Activated CD4-positive, alpha-beta T cell treated with anti-CD3 and anti-CD28 coated beads, Interleukin-2, amount 10 ng/mL, durations not matched to agents 24 days and 14 days (primary cell): ENCODE results near the gene CCDC102B. TPM values are rescaled to one million over a fixed set of nuclear protein-coding genes. Genes with fewer than 3 reads are reported as not detected.
"Not testable (repeated sequence)": the region's sequence is repeated elsewhere in the genome, so short reads cannot be mapped to it uniquely, and the experiment has no call there.

Experiments used
- DNase-seq: peaks from one replicate; pipeline ENCODE4 v3.0.0; 2022
- H3K27ac Mint-ChIP-seq: one replicate; pipeline ENCODE4 v1.8.0; 2022; ENCODE audit warnings: mild to moderate bottlenecking, mixed read lengths
- H3K27me3 Mint-ChIP-seq: one replicate; pipeline ENCODE4 v1.8.0; 2022; ENCODE audit warnings: mixed read lengths
- H3K36me3 Mint-ChIP-seq: one replicate; pipeline ENCODE4 v1.8.0; 2022; ENCODE audit warnings: low read depth, mild to moderate bottlenecking, mixed read lengths
- H3K4me1 Mint-ChIP-seq: one replicate; pipeline ENCODE4 v1.8.0; 2021; ENCODE audit warnings: mixed read lengths
- H3K4me3 Mint-ChIP-seq: one replicate; pipeline ENCODE4 v1.8.0; 2022; ENCODE audit warnings: mild to moderate bottlenecking, moderate library complexity, mixed read lengths
- H3K9me3 Mint-ChIP-seq: one replicate; pipeline ENCODE4 v1.8.0; 2021; ENCODE audit warnings: mixed read lengths
- intact Hi-C: fragments of 100-400 bp; cut with micrococcal nuclease; formaldehyde crosslinking; loops from one replicate; pipeline ENCODE4 v1.15.1; 2023
- total RNA-seq: library from RNA; stranded (reverse); gene quantifications from 2 replicates; pipeline ENCODE4 v1.2.3, GENCODE V29; 2022

Gene CCDC102B
- total RNA-seq, 1 donor from 2014 or later: 0.58 TPM

DNA sequence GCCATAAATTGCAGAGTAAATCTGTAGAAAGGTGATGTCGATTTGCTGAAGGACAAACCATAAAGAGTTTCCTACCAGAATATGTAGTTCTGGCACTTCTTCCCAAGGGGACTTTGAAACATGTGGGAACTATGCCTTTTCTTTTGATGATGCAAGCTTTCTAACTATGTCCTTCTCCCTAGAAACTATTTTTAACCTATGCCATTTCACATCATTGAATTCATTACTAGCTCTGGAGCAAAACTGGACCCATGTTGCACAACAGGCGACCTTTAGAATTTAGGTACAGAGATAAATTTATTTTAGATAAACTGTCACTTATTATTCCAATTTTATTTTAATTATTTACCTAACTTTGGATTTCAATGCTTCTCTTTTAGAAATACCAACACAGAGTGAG is 186.5 kb downstream of the CCDC102B start:
- H3K9me3 Mint-ChIP-seq: no peaks in the 10 kb centered on the region
- no peak overlapping the region for H3K4me3 Mint-ChIP-seq
- no peak for DNase-seq
- intact Hi-C loops: no loop called here
- no peak overlapping the region for H3K27ac Mint-ChIP-seq
- H3K4me1 Mint-ChIP-seq: no peaks in the 10 kb centered on the region
- H3K36me3 Mint-ChIP-seq: no peaks in the 10 kb centered on the region
- no peaks in the 10 kb centered on the region for H3K27me3 Mint-ChIP-seq

DNA sequence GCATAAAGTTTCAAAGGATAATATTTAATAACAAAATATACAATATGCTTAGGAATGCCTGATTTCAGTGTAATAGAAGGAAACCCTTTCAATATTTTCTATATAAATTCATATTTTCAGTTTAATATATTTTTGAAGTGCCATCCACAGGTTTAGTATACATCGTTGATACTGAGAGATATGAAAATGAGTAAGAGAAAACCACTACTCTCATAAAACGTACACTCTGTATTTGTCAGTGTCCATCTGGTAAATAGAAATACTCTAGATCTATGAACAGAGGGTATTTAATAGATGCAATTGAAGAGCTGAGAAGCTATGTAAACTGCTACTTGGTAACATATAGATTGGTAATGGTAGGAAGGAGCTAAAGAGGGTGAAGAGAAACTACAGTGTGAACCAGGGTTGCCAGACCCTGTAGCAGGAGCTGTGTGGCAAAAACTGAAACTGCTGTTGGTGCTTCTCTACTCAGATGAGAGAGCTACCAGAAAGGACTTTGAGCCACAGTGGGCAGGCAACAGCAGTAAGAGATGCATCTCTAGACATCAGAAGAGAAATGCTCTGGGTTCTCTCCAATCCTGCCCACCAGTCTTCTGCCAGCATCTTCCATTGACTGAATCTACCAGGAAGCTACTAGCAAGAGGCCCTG is 187.4 kb downstream of the CCDC102B start:
- Mint-ChIP-seq H3K9me3 (no peaks in the 10 kb centered on the region), H3K27ac (no peak overlapping the region), H3K4me1 (no peaks in the 10 kb centered on the region), H3K4me3 (no peak overlapping the region), H3K27me3 (no peaks in the 10 kb centered on the region), H3K36me3 (no peaks in the 10 kb centered on the region)
- no peak for DNase-seq
- intact Hi-C loops: no loop called here

DNA sequence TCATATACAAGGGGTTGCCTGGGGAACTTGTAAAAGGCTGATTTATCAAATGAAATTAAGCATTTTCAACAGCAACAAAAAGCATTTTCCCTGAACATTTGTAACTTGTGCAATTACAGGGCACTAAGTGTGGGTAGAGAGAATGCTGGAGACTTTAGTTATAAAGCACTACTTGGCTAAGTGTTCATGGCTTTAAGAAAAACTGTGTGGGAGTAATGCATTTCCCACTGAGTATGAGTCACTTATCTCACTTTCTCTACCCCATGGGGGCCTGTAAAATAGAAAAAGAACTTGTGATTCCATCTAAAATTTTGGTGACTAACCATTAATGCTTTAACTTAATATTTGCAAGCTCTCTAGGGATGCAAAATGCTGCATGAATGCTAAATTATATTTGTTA is 193.4 kb downstream of the CCDC102B start:
- H3K4me1 Mint-ChIP-seq: no peaks in the 10 kb centered on the region
- no peaks in the 10 kb centered on the region for H3K27me3 Mint-ChIP-seq
- H3K9me3 Mint-ChIP-seq: no peaks in the 10 kb centered on the region
- H3K36me3 Mint-ChIP-seq: no peaks in the 10 kb centered on the region
- no peak overlapping the region for H3K4me3 Mint-ChIP-seq
- no peak overlapping the region for H3K27ac Mint-ChIP-seq
- intact Hi-C loops: no loop called here
- no peak for DNase-seq

DNA sequence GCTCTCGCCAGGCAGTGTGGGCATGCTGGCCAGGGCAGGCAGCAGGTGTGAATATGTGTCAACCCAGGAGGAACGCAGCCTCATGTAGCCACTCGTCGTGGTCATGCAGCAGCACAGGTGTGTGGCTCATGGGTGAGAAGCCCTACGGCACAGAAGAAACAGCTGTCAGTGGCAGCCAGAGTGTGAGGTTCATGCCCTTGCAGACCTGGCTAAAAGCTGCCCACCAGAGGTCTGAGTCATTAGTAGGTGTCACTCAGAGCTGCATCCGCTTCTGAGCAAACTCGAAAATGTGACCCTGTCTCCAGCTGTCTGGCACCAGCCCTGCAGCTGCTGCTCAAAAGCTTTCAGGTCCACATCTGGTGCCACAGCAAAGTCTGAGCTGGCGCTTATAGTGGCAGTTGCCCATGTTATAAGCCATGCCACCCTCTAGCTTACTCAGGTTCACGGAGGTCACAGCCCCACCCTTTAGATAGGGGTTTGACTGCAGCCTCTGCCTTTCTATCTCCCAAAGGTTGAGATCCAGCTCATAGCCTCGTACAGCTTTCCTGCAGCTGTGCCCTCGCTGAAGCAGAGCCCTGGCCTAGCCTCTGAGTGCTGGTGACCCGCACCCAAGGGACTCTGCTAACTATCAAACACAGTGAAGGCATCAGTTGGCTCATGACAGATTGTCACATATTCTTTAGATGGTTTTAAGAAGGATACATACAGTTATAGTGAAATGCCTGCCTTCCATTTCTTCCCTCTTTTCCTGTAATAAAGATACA is 195.0 kb downstream of the CCDC102B start:
- Mint-ChIP-seq H3K4me1 (no peaks in the 10 kb centered on the region), H3K27me3 (no peaks in the 10 kb centered on the region), H3K9me3 (no peaks in the 10 kb centered on the region), H3K36me3 (no peaks in the 10 kb centered on the region), H3K4me3 (no peak overlapping the region), H3K27ac (no peak overlapping the region)
- intact Hi-C loops: no loop called here
- no peak for DNase-seq

DNA sequence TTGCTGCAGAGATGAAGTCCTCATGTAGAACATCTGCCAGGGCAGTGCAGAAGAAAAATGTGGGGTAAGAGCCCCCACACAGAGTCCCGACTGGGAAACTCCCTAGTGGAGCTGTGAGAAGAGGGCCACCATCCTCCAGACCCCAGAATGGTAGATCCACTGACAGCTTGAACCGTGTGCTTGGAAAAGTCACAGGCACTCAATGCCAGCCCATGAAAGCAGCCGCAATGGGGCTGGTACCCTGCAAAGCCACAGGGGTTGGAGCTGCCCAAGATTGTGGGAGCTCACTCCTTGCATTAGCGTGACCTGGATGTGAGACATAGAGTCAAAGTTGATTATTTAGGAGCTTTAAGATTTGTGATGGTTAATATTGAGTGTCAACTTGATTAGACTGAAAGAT is 197.8 kb downstream of the CCDC102B start:
- Mint-ChIP-seq H3K36me3 (no peaks in the 10 kb centered on the region), H3K4me3 (no peak overlapping the region), H3K27me3 (no peaks in the 10 kb centered on the region), H3K4me1 (no peaks in the 10 kb centered on the region), H3K27ac (no peak overlapping the region), H3K9me3 (no peaks in the 10 kb centered on the region)
- no peak for DNase-seq
- intact Hi-C loops: no loop called here

DNA sequence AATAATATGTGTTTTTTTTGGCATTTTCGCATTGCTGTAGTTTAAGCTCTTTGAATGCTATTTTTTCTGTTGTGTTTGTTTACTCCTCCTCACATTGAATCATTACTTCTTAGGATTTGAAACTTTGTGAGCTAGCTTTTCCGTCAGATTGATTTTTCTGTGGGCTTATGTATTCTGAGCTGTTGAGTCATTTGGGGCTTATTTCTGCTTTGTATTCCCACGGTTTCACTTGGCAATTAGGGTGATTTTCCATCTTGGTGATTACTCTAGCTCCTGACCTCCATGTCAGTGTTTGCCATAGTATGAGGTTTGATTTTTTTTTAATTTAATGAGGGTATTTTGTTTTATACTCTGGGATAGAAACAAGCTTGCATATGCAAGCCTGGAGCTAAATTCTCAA is 200.0 kb downstream of the CCDC102B start:
- no peak overlapping the region for H3K4me3 Mint-ChIP-seq
- no peak for DNase-seq
- H3K9me3 Mint-ChIP-seq: no peaks in the 10 kb centered on the region
- intact Hi-C loops: no loop called here
- H3K36me3 Mint-ChIP-seq: no peaks in the 10 kb centered on the region
- no peak overlapping the region for H3K27ac Mint-ChIP-seq
- H3K27me3 Mint-ChIP-seq: no peaks in the 10 kb centered on the region
- H3K4me1 Mint-ChIP-seq: no peaks in the 10 kb centered on the region

DNA sequence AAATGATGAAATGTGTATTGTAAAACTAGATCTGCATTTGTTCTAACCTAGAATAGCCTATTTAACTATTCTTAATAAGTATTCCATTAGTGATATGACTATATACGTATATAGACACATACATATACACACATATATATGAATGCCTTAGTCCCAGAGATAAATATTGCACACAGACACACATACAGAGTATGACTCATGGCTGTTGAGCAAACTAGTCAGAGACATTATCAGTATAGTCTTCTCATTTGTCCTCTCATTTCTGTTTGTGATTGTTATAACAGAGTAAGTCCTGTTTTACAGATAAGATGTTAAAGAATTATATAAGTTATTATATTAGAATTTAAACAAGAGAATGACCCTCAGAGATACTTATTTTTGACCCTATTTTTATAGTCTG is 202.5 kb downstream of the CCDC102B start:
- no peaks in the 10 kb centered on the region for H3K9me3 Mint-ChIP-seq
- intact Hi-C loops: no loop called here
- no peaks in the 10 kb centered on the region for H3K36me3 Mint-ChIP-seq
- H3K4me3 Mint-ChIP-seq: no peak overlapping the region
- no peaks in the 10 kb centered on the region for H3K27me3 Mint-ChIP-seq
- no peaks in the 10 kb centered on the region for H3K4me1 Mint-ChIP-seq
- H3K27ac Mint-ChIP-seq: no peak overlapping the region
- no peak for DNase-seq

DNA sequence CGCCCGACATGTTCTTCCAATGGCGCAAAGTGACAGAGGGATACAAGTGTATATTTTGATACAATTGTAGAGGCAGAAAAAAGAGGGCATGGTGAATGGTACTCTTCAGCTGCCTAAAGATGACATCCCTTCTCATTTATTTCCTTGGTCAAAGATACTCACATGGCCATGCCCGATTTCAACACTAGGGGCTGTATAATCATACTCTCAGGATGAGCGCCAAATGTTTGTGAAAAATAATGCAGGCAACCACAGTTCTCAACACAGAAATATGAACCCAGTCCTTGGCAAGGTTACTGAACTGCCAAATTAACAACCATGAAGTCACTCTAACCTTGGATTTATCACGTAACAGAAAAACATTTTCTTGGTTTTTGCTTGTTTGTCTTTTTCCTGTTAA is 204.4 kb downstream of the CCDC102B start:
- DNase-seq: no peak
- H3K4me1 Mint-ChIP-seq: no peaks in the 10 kb centered on the region
- intact Hi-C loops: no loop called here
- no peak overlapping the region for H3K4me3 Mint-ChIP-seq
- no peaks in the 10 kb centered on the region for H3K27me3 Mint-ChIP-seq
- H3K36me3 Mint-ChIP-seq: no peaks in the 10 kb centered on the region
- no peaks in the 10 kb centered on the region for H3K9me3 Mint-ChIP-seq
- no peak overlapping the region for H3K27ac Mint-ChIP-seq

DNA sequence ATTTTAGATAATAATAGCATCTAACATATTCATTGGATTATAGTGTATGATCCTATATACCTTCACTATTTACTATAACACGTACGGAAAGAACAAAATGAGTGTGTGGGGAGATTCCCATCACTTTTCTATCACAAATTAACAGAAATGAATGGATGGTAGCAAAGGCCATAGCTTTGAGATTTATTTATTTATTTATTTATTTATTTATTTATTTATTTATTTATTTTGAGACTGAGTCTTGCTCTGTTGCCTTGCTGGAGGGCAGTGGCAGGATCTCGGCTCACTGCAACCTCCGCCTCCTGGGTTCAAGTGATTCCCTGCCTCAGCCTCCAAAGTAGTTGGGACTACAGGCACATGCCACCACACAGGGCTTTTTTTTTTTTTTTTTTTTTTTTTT is 208.3 kb downstream of the CCDC102B start:
- H3K36me3 Mint-ChIP-seq, intact Hi-C loops: not testable (repeated sequence)

DNA sequence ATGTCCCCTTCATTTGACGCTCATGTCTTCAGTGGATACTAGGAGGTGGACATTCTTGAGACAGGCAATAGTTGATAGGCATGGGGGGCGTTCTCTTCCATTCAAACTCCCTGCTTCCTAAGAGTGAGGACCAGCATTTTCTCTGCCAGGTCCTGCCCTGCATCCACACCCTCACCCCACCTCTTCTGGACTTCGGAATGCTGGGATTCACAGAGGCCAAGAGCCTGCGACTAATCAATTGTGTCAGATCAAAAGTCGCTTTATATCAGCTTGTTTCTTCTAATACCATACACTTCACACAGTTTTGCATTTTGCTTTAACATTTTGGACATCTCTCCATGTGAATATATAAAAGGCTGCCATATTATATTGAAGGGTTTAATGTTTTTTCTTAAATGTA is 210.7 kb downstream of the CCDC102B start:
- intact Hi-C loops: no loop called here
- Mint-ChIP-seq H3K36me3 (no peaks in the 10 kb centered on the region), H3K9me3 (no peaks in the 10 kb centered on the region), H3K4me1 (no peaks in the 10 kb centered on the region), H3K27ac (no peak overlapping the region), H3K4me3 (no peak overlapping the region), H3K27me3 (no peaks in the 10 kb centered on the region)
- DNase-seq: no peak

More for the DNA sequence above, 208.3 kb downstream of the CCDC102B start:
- not testable (repeated sequence) for H3K27me3 Mint-ChIP-seq, H3K9me3 Mint-ChIP-seq, DNase-seq, H3K27ac Mint-ChIP-seq, H3K4me3 Mint-ChIP-seq, H3K4me1 Mint-ChIP-seq

DNA sequence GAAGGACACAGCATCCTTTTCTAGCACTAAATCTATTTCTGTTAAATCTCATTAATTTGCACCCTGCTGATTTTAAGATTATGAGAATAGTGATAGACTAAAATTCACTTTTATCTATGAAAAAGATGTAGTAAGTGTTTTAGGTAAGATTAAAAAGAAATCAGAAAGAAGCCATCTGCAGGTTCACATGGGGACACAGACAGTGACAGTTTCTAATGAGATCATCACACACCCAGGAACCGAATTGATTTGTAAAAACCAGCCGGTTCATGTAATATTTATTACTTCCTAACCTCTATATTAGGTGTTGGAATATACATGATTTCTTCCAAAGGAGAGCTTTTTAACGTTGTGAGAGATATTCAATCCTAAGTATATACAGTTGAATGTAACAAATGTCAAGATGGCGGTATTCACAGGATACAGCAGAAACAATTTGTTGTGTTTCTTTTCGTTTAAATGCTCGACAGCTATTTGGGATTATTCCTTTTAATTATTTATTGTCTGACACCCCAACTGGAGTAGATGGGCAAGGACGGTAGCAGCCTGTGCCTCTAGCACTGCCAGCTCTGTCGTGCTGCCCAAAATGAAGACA is 223.4 kb downstream of the CCDC102B start:
- no peak for DNase-seq
- intact Hi-C loops: no loop called here
- no peaks in the 10 kb centered on the region for H3K4me1 Mint-ChIP-seq
- H3K36me3 Mint-ChIP-seq: no peaks in the 10 kb centered on the region
- H3K9me3 Mint-ChIP-seq: no peaks in the 10 kb centered on the region
- no peak overlapping the region for H3K27ac Mint-ChIP-seq
- no peak overlapping the region for H3K4me3 Mint-ChIP-seq
- H3K27me3 Mint-ChIP-seq: no peaks in the 10 kb centered on the region

DNA sequence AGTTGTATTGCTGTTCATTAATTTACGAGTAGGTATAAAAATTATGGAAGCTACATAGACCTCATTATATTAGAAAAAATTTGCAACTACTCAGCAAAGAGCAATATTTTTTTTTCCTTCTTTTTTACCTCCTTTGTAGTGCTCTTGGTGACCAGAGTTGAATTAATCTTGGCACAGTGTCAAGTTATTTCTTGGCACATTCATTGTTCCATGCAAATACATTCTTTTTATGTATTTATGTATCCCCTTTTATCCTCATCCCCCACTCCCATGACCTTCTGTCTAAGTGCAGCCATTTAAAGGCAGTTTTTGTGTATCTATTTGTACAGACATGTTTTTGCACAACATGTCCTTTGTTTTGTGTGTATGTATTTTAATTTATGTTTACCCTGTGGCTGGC is 224.5 kb downstream of the CCDC102B start:
- H3K36me3 Mint-ChIP-seq: no peaks in the 10 kb centered on the region
- no peak for DNase-seq
- no peaks in the 10 kb centered on the region for H3K27me3 Mint-ChIP-seq
- intact Hi-C loops: no loop called here
- H3K27ac Mint-ChIP-seq: no peak overlapping the region
- H3K9me3 Mint-ChIP-seq: no peaks in the 10 kb centered on the region
- no peak overlapping the region for H3K4me3 Mint-ChIP-seq
- no peaks in the 10 kb centered on the region for H3K4me1 Mint-ChIP-seq

DNA sequence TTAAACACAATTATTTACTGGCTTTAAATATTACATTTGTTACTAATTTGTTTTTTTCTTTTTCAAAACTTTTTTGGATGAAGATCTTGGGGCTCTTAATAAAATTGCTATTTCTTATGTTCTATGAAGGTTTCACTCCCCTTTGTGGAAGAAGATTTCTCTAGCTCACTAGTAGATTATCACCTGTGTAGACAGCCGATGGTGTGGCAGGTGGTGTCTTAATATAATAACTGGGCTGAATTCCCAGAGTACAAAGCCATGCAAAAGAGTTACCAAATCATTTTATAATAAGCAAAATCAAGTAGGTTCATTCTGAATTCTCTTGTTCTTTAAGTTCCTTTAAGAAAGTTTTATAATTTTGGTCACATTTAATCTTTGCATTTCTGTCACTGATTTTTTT is 233.7 kb downstream of the CCDC102B start:
- H3K36me3 Mint-ChIP-seq: no peaks in the 10 kb centered on the region
- no peak for DNase-seq
- no peak overlapping the region for H3K27ac Mint-ChIP-seq
- no peaks in the 10 kb centered on the region for H3K4me1 Mint-ChIP-seq
- H3K27me3 Mint-ChIP-seq: no peaks in the 10 kb centered on the region
- no peaks in the 10 kb centered on the region for H3K9me3 Mint-ChIP-seq
- intact Hi-C loops: no loop called here
- H3K4me3 Mint-ChIP-seq: no peak overlapping the region

DNA sequence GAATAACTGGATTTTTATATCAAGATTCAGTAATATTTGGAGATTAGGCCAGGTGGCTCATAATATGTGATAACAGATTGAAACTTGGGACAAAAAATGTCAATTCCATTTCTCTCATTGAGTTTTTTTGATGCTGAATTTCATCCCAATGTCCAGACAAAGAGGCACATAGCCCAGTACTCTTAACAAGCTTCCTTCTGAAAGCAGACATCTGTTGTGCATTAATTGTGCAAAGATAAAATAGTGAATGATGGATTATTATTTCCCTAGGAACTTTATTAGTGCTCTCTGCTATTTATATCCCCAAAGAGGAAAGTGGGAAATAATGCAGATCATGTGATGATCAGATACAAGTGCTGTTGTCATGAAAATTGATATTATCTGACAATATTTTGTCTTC is 234.1 kb downstream of the CCDC102B start:
- no peak overlapping the region for H3K27ac Mint-ChIP-seq
- intact Hi-C loops: no loop called here
- H3K27me3 Mint-ChIP-seq: no peaks in the 10 kb centered on the region
- H3K4me3 Mint-ChIP-seq: no peak overlapping the region
- H3K4me1 Mint-ChIP-seq: no peaks in the 10 kb centered on the region
- H3K9me3 Mint-ChIP-seq: no peaks in the 10 kb centered on the region
- no peak for DNase-seq
- no peaks in the 10 kb centered on the region for H3K36me3 Mint-ChIP-seq
